Subcutaneous abdominal adipose tissue (tissue), 5 donors: ENCODE results near the gene DIPK2A.

Source experiments
- H3K27ac ChIP-seq: one replicate; pipeline ENCODE4 v1.7.0; 2013; ENCODE audit warnings: low read depth, mild to moderate bottlenecking, inconsistent platforms, low read length, moderate library complexity
- H3K27me3 ChIP-seq, 5 donors: one replicate each; pipeline ENCODE4 v1.7.0; 2013; ENCODE audit warnings: low read length in 5 of 5, inconsistent platforms in 1 of 5; ENCODE audit not compliant: control insufficient read depth in 5 of 5, insufficient read depth in 4 of 5
- H3K36me3 ChIP-seq, 5 donors: one replicate each; pipeline ENCODE4 v1.7.0; 2013; ENCODE audit warnings: low read length in 5 of 5; ENCODE audit not compliant: control insufficient read depth in 5 of 5, insufficient read depth in 5 of 5
- H3K4me1 ChIP-seq, 5 donors: one replicate each; pipeline ENCODE4 v1.7.0; 2013; ENCODE audit warnings: low read length in 5 of 5, mild to moderate bottlenecking in 3 of 5, moderate library complexity in 1 of 5; ENCODE audit not compliant: control insufficient read depth in 5 of 5, insufficient read depth in 5 of 5
- H3K4me3 ChIP-seq, 5 donors: one replicate each; pipeline ENCODE4 v1.7.0; 2013; ENCODE audit warnings: low read length in 5 of 5, low read depth in 1 of 5
- H3K9ac ChIP-seq, 5 donors: one replicate each; pipeline ENCODE4 v1.7.0; 2013; ENCODE audit warnings: low read length in 5 of 5, mild to moderate bottlenecking in 4 of 5, moderate library complexity in 3 of 5
- H3K9me3 ChIP-seq, 5 donors: one replicate each; pipeline ENCODE4 v1.7.0; 2013; ENCODE audit warnings: low read length in 5 of 5; ENCODE audit not compliant: control insufficient read depth in 5 of 5
- donor health status: healthy.
- donor health status: healthy.
- donor health status: healthy.
- donor health status: healthy.
- donor health status: healthy.

Gene DIPK2A

DNA sequence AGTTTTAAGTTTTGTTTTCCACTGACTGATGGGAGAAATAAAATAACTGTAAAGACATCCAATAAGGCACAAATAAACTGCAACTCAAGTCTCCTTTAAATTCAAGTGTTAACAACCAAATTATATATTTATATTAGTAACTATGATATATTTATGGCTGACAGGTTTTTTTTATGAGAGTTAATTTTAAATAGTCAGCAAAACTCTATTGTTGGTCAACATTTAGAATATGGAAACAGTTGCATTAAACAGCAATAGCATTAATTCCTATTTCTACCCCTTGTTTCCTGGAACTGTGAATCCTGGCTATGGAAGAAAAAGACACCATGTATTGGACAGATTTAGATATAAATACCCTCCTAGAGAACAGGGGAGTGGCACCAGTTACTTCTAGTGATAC is 16.5 kb upstream of the DIPK2A start:
- Histone ChIP-seq H3K27me3 (no peaks in the 10 kb centered on the region), H3K36me3 (no peaks in the 10 kb centered on the region), H3K4me3 (no peak overlapping the region), H3K9ac (no peak overlapping the region), H3K4me1 (no peaks in the 10 kb centered on the region), H3K27ac (no peak overlapping the region), H3K9me3 (no peaks in the 10 kb centered on the region)

DNA sequence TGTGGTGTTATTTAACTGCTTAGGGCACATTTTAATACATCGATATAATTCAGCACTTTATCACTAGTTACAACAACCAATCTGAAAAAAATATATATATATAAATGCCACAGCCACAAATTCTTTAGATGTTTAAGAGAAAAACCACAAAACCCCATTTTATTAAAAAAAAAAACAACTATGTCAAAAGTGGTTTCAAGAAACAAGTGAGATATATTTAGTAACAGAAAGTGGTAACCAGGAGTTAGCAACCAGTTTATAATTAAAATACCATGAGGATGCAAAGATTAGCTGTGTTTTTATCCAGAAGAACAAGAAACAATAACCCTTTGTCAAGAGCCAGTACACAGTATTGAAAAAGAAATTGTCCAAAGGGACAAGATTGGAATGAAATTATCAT is 14.8 kb upstream of the DIPK2A start:
- no peak overlapping the region for H3K4me3 ChIP-seq
- no peaks in the 10 kb centered on the region for H3K9me3 ChIP-seq
- no peak overlapping the region for H3K9ac ChIP-seq
- H3K36me3 ChIP-seq: no peaks in the 10 kb centered on the region
- H3K27ac ChIP-seq: no peak overlapping the region
- no peaks in the 10 kb centered on the region for H3K4me1 ChIP-seq
- no peaks in the 10 kb centered on the region for H3K27me3 ChIP-seq

DNA sequence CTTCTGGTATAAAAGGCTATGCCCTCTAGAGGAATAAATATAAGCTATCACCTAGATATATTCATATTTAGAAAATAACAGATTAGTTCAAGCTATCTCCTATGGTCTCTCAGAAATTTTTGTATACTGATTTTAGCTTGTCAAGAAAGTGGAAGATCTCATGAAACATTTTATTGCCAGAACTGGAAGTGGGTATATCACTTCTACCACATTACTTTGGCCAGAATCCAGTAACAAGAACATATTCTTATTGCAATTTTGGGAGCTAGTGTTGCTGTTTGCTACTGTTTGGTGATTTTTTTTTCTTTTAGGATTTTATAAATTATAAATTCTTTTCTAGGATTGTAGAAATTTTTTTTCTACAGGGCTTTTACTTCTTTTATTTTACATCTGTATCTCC is 14.2 kb upstream of the DIPK2A start:
- H3K9me3 ChIP-seq: no peaks in the 10 kb centered on the region
- H3K36me3 ChIP-seq: no peaks in the 10 kb centered on the region
- no peak overlapping the region for H3K4me3 ChIP-seq
- H3K9ac ChIP-seq: no peak overlapping the region
- no peaks in the 10 kb centered on the region for H3K27me3 ChIP-seq
- no peaks in the 10 kb centered on the region for H3K4me1 ChIP-seq
- no peak overlapping the region for H3K27ac ChIP-seq

DNA sequence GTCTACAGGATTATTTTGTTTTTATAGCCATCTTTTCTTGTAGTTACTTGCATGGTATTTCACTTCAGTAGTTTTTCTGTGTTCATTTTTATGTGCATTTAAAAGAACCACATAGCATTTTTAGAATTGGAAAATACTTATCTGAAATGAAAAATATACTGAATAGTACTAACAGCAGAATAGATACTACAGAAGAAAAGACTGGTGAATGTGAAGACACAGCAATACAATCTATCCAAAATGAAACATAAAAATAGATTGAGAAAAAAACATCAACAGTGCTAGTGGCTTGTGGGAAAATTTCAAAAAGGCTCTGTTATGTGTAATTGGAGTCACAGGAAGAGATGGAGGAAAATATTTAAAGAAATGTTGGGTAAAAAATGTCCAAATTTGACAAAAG is 12.7 kb upstream of the DIPK2A start:
- Histone ChIP-seq H3K27ac (no peak overlapping the region), H3K9ac (no peak overlapping the region), H3K9me3 (no peaks in the 10 kb centered on the region), H3K4me1 (no peaks in the 10 kb centered on the region), H3K27me3 (no peaks in the 10 kb centered on the region), H3K36me3 (no peaks in the 10 kb centered on the region), H3K4me3 (no peak overlapping the region)

DNA sequence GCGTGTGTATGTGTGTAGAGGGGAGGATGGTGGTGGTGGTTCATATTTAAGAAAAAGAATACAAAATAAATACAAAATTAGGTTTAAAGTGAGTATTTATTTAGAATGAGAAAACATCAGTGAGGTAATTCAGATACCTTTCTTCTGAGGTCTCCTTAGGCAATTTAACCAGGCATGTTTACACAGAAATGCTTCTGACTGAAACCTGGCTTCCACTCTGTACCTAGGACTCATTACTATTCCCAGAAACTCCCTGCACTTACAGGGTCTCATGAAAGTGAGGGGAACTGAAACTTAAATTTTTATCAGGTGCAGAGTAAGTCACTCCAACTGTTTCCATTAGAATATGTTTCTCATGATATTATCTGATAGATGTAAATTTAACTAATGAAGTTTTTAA is 10.3 kb upstream of the DIPK2A start:
- Histone ChIP-seq H3K4me3 (no peak overlapping the region), H3K9ac (no peak overlapping the region), H3K36me3 (no peaks in the 10 kb centered on the region), H3K9me3 (no peaks in the 10 kb centered on the region), H3K27ac (no peak overlapping the region), H3K4me1 (no peaks in the 10 kb centered on the region), H3K27me3 (no peaks in the 10 kb centered on the region)

DNA sequence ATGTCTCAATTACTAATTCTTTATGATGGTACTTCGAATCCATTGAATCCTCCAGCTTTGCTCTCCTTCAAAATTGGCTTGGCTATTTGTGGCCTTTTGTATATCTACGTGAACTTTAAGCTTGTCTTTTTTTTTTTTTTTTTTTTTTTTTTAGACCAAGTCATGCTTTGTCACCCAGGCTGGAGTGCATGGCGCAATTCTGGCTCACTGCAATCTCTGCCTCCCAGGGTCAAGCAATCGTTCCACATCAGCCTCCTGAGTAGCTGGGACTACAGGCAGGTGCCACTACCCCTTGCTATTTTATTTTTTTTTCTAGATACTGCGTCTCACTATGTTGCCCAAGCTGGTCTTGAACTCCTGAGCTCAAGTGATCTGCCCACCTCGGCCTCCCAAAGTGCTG is 7.7 kb upstream of the DIPK2A start:
- Histone ChIP-seq H3K4me1 (no peaks in the 10 kb centered on the region), H3K9ac (no peak overlapping the region), H3K27ac (no peak overlapping the region), H3K36me3 (no peaks in the 10 kb centered on the region), H3K4me3 (no peak overlapping the region), H3K27me3 (no peaks in the 10 kb centered on the region), H3K9me3 (no peaks in the 10 kb centered on the region)

DNA sequence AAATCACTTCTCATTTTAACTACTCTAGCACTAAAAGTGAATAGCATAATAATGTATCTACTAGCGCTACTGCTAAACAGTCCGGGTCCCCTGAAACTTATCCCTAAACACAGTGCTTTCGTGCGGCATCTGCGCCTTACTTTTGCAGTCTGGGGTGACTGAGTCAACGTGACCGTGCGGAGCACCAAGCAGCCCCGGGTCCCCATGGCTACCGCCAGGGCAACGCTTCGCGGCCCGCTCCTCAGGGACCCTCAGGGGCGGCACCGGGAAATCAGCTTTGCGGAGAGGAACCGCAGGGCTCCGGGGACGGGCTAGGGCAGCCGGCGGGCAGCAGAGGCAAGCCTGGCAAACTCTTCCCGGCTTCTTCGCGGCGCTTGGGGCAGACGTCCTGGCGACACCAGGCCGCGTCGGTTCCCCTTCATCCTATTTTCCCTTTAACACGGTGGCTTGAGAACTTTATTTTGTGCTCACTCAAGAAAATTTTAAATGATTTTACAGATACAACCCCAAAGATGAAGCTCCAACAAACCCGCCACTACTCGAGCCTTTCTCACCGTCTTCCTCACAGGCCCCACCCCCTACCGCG is 757 bp upstream of the DIPK2A start:
- H3K4me3 ChIP-seq: peak overlapping the region; percentile 63 to 96 (median 88)
- H3K9me3 ChIP-seq: no peaks in the 10 kb centered on the region
- H3K4me1 ChIP-seq: peaks cover 0 to 34% (median 26%) of the 10 kb centered on the region in 5 donors
- peak overlapping the region; percentile 38 to 88 (median 83) for H3K9ac ChIP-seq
- H3K27me3 ChIP-seq: no peaks in the 10 kb centered on the region
- peak overlapping the region; percentile 91 for H3K27ac ChIP-seq
- H3K36me3 ChIP-seq: no peaks in the 10 kb centered on the region

DNA sequence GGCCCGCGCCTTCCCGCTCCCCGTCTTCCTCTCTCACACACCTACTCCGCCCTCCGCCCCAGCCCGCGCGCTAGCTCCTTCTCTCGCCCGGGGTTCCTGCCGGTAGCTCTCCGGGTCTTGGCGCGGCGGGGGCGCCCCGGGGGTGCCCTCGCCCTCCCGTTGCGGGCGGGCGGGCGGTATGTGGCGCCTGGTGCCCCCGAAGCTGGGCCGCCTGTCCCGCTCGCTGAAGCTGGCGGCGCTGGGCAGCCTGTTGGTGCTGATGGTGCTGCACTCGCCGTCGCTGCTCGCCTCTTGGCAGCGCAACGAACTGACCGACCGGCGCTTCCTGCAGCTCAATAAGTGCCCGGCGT is 507 bp downstream of the DIPK2A start:
- Histone ChIP-seq H3K4me3 (peak overlapping the region in 4 of 5 donors; percentile 88 to 96 (median 92)), H3K9me3 (no peaks in the 10 kb centered on the region), H3K9ac (peak overlapping the region in 4 of 5 donors; percentile 81 to 88 (median 84)), H3K27ac (peak overlapping the region; percentile 91), H3K27me3 (no peaks in the 10 kb centered on the region), H3K4me1 (peaks cover 0 to 34% (median 29%) of the 10 kb centered on the region in 5 donors), H3K36me3 (no peaks in the 10 kb centered on the region)

DNA sequence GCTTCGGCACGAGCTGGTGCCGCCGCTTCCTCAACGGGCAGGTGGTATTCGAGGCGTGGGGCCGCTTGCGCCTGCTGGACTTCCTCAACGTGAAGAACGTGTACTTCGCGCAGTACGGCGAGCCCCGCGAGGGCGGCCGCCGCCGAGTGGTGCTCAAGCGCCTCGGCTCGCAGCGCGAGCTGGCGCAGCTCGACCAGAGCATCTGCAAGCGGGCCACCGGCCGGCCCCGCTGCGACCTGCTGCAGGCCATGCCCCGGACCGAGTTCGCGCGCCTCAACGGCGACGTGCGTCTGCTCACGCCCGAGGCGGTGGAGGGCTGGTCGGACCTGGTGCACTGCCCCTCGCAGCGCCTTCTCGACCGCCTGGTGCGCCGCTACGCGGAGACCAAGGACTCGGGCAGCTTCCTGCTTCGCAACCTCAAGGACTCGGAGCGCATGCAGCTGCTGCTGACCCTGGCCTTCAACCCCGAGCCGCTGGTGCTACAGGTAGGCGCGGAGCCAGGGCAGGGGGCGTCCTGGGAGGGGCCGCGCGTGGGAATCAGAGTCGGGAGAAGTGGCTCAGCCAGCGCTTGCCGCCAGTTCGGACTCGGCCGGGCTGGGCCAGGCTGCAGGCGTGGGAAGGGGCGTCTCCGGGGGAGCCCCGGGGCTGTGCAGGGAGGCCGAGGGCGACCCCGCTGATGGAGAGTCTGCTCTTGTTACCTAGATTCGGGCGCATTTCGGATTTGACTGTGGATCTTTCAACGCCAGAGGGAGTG is 1.1 kb downstream of the DIPK2A start:
- no peaks in the 10 kb centered on the region for H3K27me3 ChIP-seq
- no peaks in the 10 kb centered on the region for H3K9me3 ChIP-seq
- peak overlapping the region; percentile 91 for H3K27ac ChIP-seq
- peak overlapping the region; percentile 88 to 96 (median 94) for H3K4me3 ChIP-seq
- peaks cover 0 to 39% (median 32%) of the 10 kb centered on the region in 5 donors for H3K4me1 ChIP-seq
- H3K9ac ChIP-seq: peak overlapping the region; percentile 81 to 89 (median 86)
- no peaks in the 10 kb centered on the region for H3K36me3 ChIP-seq

DNA sequence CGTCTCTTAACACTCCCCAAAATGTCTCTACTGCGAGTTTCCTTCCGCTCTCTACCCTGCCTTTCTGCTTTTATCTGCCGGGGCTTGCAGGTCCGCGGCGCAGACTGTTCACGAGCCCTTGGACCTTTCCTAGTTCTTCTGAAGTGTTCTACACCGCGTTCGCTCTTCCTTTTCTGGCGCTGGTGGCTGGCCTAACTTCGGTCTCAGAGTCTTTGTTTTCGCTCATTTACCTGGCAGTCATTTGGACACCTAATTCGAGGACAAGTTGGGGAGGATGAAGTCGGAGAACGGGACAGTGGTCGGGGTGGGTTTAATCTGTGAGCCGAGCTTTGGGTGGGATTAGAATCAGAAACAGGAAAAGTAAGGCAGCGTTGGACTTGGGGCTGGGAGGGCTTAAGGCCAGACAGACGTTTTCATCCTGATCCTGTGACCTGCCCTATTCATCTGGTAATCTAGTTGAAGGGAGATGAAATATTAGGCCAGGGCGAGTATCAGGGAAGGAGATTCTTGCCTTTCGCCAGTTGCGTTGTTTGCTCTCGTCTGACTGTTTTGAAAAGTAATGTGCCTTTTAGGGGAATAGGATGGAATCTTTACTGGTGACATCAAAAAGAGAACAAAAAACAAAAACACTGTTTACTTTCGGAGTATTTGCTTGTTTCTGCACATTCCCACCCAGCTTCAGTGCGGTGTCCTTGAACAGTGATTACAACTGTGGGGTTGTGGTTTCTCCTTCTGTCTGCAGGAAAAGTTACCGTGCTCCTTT is 1.8 kb downstream of the DIPK2A start:
- Histone ChIP-seq H3K36me3 (no peaks in the 10 kb centered on the region), H3K4me3 (peak overlapping the region; percentile 88 to 96 (median 94)), H3K9me3 (no peaks in the 10 kb centered on the region), H3K4me1 (peaks cover 0 to 42% (median 38%) of the 10 kb centered on the region in 5 donors), H3K27me3 (no peaks in the 10 kb centered on the region), H3K27ac (peak overlapping the region; percentile 91), H3K9ac (peak overlapping the region; percentile 63 to 89 (median 82))
